ENCODE data around the gene TCP11L1.

Gene TCP11L1

GRCh38 chr11:33039274-33040032, at the start of gene TCP11L1:
Gene TCP11L1, plus strand, starts transcription at chr11:33039572. Its CDS starts 4,202 bp downstream, at chr11:33043774.
- H3K4me3 Mint-ChIP-seq, result peak within 1 kb of the TSS; percentile 93 to 97
- peak; percentile 84 for DNase-seq
- H3K9me3 Mint-ChIP-seq, result no peaks in the 10 kb centered on the region
- peak; percentile 69 to 77 for ATAC-seq (replicated peaks)
- H3K27me3 Mint-ChIP-seq, result peaks cover 0 to 6% of the 10 kb centered on the region in 2 donors
- peak within 1 kb of the TSS; percentile 99 for H3K27ac Mint-ChIP-seq
- peaks cover 3 to 15% of the 10 kb centered on the region in 2 donors for H3K36me3 Mint-ChIP-seq
- H3K4me1 Mint-ChIP-seq, result peaks cover 8 to 36% of the 10 kb centered on the region in 2 donors

- Mint-ChIP-seq H3K4me1 (no peaks in the 10 kb centered on the region), H3K36me3 (peaks cover 2 to 4% of the 10 kb centered on the region in 2 donors), H3K27ac (no peak overlapping the region)
Measured at GRCh38 chr11:32990481-32990880, 48.9 kb upstream of the TCP11L1 start.

GRCh38 chr11:32991427-32991826, 47.9 kb upstream of the TCP11L1 start:
- Mint-ChIP-seq H3K27ac (no peak overlapping the region), H3K9me3 (peaks cover 6 to 8% of the 10 kb centered on the region in 2 donors), H3K4me3 (no peak overlapping the region), H3K27me3 (peaks cover 5 to 6% of the 10 kb centered on the region in 2 donors), H3K36me3 (peaks cover 2 to 4% of the 10 kb centered on the region in 2 donors), H3K4me1 (no peaks in the 10 kb centered on the region)
- DNase-seq, result no peak
- ATAC-seq (replicated peaks), result no peak

More at GRCh38 chr11:32990481-32990880, 48.9 kb upstream of the TCP11L1 start:
- Mint-ChIP-seq H3K4me3 (no peak overlapping the region), H3K9me3 (peaks cover 6 to 8% of the 10 kb centered on the region in 2 donors), H3K27me3 (peaks cover under 1 to 6% of the 10 kb centered on the region in 2 donors)
- ATAC-seq (replicated peaks) (no peak), DNase-seq (no peak)

GRCh38 chr11:32991898-32992297, 47.5 kb upstream of the TCP11L1 start:
- no peaks in the 10 kb centered on the region for H3K4me1 Mint-ChIP-seq
- DNase-seq (no peak), ATAC-seq (replicated peaks) (no peak)
- H3K27me3 Mint-ChIP-seq, result peaks cover 6 to 9% of the 10 kb centered on the region in 2 donors
- peaks cover 6 to 8% of the 10 kb centered on the region in 2 donors for H3K9me3 Mint-ChIP-seq
- H3K27ac Mint-ChIP-seq, result no peak overlapping the region
- H3K36me3 Mint-ChIP-seq, result peaks cover 2 to 4% of the 10 kb centered on the region in 2 donors
- H3K4me3 Mint-ChIP-seq, result no peak overlapping the region

GRCh38 chr11:33000181-33000580, 39.2 kb upstream of the TCP11L1 start:
- H3K27ac Mint-ChIP-seq, result no peak overlapping the region
- peaks cover 2 to 4% of the 10 kb centered on the region in 2 donors for H3K36me3 Mint-ChIP-seq
- H3K4me3 Mint-ChIP-seq, result no peak overlapping the region
- ATAC-seq (replicated peaks) (no peak), DNase-seq (no peak)
- peaks cover 28 to 31% of the 10 kb centered on the region in 2 donors for H3K27me3 Mint-ChIP-seq
- no peaks in the 10 kb centered on the region for H3K4me1 Mint-ChIP-seq
- peaks cover 5 to 10% of the 10 kb centered on the region in 2 donors for H3K9me3 Mint-ChIP-seq

- Mint-ChIP-seq H3K4me1 (no peaks in the 10 kb centered on the region), H3K27me3 (peaks cover 27 to 28% of the 10 kb centered on the region in 2 donors), H3K9me3 (peaks cover 5 to 10% of the 10 kb centered on the region in 2 donors), H3K36me3 (peaks cover 2 to 4% of the 10 kb centered on the region in 2 donors), H3K27ac (no peak overlapping the region), H3K4me3 (no peak overlapping the region)
- DNase-seq, result no peak
- ATAC-seq (replicated peaks), result no peak
Measured at GRCh38 chr11:33001281-33001680, 38.1 kb upstream of the TCP11L1 start.

GRCh38 chr11:33001751-33002542, 37.4 kb upstream of the TCP11L1 start:
- Mint-ChIP-seq H3K36me3 (peaks cover 2 to 4% of the 10 kb centered on the region in 2 donors), H3K4me3 (no peak overlapping the region), H3K27ac (no peak overlapping the region), H3K4me1 (no peaks in the 10 kb centered on the region), H3K27me3 (peaks cover 21 to 28% of the 10 kb centered on the region in 2 donors), H3K9me3 (peaks cover 5 to 10% of the 10 kb centered on the region in 2 donors)
- ATAC-seq (replicated peaks), result no peak
- DNase-seq, result no peak

- no peaks in the 10 kb centered on the region for H3K9me3 Mint-ChIP-seq
- no peaks in the 10 kb centered on the region for H3K4me1 Mint-ChIP-seq
- H3K27me3 Mint-ChIP-seq, result peaks cover under 1 to 2% of the 10 kb centered on the region in 2 donors
- H3K4me3 Mint-ChIP-seq, result no peak overlapping the region
- no peak for DNase-seq
- H3K36me3 Mint-ChIP-seq, result no peaks in the 10 kb centered on the region
- no peak overlapping the region for H3K27ac Mint-ChIP-seq
- ATAC-seq (replicated peaks), result no peak
Measured at GRCh38 chr11:33005175-33005574, 34.2 kb upstream of the TCP11L1 start.

- H3K4me3 Mint-ChIP-seq, result no peak overlapping the region
Measured at GRCh38 chr11:33006010-33006409, 33.4 kb upstream of the TCP11L1 start.

GRCh38 chr11:33013755-33014154, 25.6 kb upstream of the TCP11L1 start:
- H3K36me3 Mint-ChIP-seq, result no peaks in the 10 kb centered on the region
- peaks cover 28 to 35% of the 10 kb centered on the region in 2 donors for H3K27me3 Mint-ChIP-seq
- no peak overlapping the region for H3K4me3 Mint-ChIP-seq

More at GRCh38 chr11:33006010-33006409, 33.4 kb upstream of the TCP11L1 start:
- Mint-ChIP-seq H3K4me1 (peaks cover 0 to under 1% of the 10 kb centered on the region in 2 donors), H3K9me3 (no peaks in the 10 kb centered on the region), H3K27me3 (no peaks in the 10 kb centered on the region), H3K27ac (no peak overlapping the region), H3K36me3 (no peaks in the 10 kb centered on the region)
- DNase-seq, result no peak
- no peak for ATAC-seq (replicated peaks)

GRCh38 chr11:33015621-33016551, 23.5 kb upstream of the TCP11L1 start, which contains the start of gene DEPDC7:
Gene DEPDC7, plus strand, starts transcription at chr11:33015878. Its CDS starts 78 bp downstream, at chr11:33015956.
- peak within 1 kb of the TSS; percentile 91 to 93 for H3K4me3 Mint-ChIP-seq
- no peaks in the 10 kb centered on the region for H3K36me3 Mint-ChIP-seq
- ATAC-seq (replicated peaks) (peak; percentile 82 to 88), DNase-seq (peak; percentile 72)
- H3K4me1 Mint-ChIP-seq, result peaks cover 9 to 18% of the 10 kb centered on the region in 2 donors
- H3K27ac Mint-ChIP-seq, result peak within 1 kb of the TSS; percentile 74
- peaks cover 29 to 37% of the 10 kb centered on the region in 2 donors for H3K27me3 Mint-ChIP-seq
- peaks cover 0 to 2% of the 10 kb centered on the region in 2 donors for H3K9me3 Mint-ChIP-seq

More at GRCh38 chr11:33013755-33014154, 25.6 kb upstream of the TCP11L1 start:
- Mint-ChIP-seq H3K9me3 (peaks cover 0 to 2% of the 10 kb centered on the region in 2 donors), H3K4me1 (peaks cover 9 to 18% of the 10 kb centered on the region in 2 donors), H3K27ac (no peak overlapping the region)
- DNase-seq (no peak), ATAC-seq (replicated peaks) (no peak)

- peak overlapping the region; percentile 73 to 93 for H3K4me3 Mint-ChIP-seq
- peaks cover 29 to 37% of the 10 kb centered on the region in 2 donors for H3K27me3 Mint-ChIP-seq
Measured at GRCh38 chr11:33016654-33017053, 22.7 kb upstream of the TCP11L1 start.

GRCh38 chr11:33017478-33017877, 21.9 kb upstream of the TCP11L1 start:
- peaks cover 6 to 7% of the 10 kb centered on the region in 2 donors for H3K4me1 Mint-ChIP-seq
- no peak for ATAC-seq (replicated peaks)

More at GRCh38 chr11:33016654-33017053, 22.7 kb upstream of the TCP11L1 start:
- peaks cover 7 to 11% of the 10 kb centered on the region in 2 donors for H3K4me1 Mint-ChIP-seq
- H3K36me3 Mint-ChIP-seq, result no peaks in the 10 kb centered on the region
- peaks cover 0 to 2% of the 10 kb centered on the region in 2 donors for H3K9me3 Mint-ChIP-seq
- ATAC-seq (replicated peaks) (no peak), DNase-seq (no peak)
- H3K27ac Mint-ChIP-seq, result no peak overlapping the region

More at GRCh38 chr11:33017478-33017877, 21.9 kb upstream of the TCP11L1 start:
- DNase-seq, result no peak
- H3K9me3 Mint-ChIP-seq, result peaks cover 0 to 2% of the 10 kb centered on the region in 2 donors
- H3K36me3 Mint-ChIP-seq, result no peaks in the 10 kb centered on the region
- H3K4me3 Mint-ChIP-seq, result no peak overlapping the region
- H3K27me3 Mint-ChIP-seq, result peaks cover 29 to 37% of the 10 kb centered on the region in 2 donors
- H3K27ac Mint-ChIP-seq, result no peak overlapping the region

Data from stimulated activated naive B cell treated with anti-CD40 and anti-IgM and Interleukin-4, amounts not matched to agents 10 μg/mL and 1 μg/mL and 100 μg/mL, for 72 hours (primary cell).